ENCODE measurements around the gene INSM1.

The INSM1 gene

DNA sequence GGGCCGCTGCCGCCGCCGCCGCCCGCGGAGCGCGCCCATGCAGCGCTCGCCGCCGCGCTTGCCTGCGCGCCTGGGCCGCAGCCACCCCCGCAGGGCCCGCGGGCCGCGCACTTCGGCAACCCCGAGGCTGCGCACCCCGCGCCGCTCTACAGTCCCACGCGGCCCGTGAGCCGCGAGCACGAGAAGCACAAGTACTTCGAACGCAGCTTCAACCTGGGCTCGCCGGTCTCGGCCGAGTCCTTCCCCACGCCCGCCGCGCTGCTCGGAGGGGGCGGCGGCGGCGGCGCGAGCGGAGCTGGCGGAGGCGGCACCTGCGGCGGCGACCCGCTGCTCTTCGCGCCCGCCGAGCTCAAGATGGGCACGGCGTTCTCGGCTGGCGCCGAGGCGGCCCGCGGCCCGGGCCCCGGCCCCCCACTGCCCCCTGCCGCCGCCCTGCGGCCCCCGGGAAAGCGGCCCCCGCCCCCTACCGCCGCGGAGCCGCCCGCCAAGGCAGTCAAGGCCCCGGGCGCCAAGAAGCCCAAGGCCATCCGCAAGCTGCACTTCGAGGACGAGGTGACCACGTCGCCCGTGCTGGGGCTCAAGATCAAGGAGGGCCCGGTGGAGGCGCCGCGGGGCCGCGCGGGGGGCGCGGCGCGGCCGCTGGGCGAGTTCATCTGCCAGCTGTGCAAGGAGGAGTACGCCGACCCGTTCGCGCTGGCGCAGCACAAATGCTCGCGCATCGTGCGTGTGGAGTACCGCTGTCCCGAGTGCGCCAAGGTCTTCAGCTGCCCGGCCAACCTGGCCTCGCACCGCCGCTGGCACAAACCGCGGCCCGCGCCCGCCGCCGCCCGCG lies 730 bp downstream of the INSM1 start:
- Histone ChIP-seq H3K79me2 (ENCODE audit: control insufficient read depth, insufficient read depth, low read length, poor library complexity) (no peaks in the 10 kb centered on the region), H3K14ac (ENCODE audit: low read length) (no peak overlapping the region), H3K4me1 (ENCODE audit: control insufficient read depth in 1 of 2, insufficient read depth in 2 of 2, low read length in 2 of 2) (peaks cover 14 to 24% of the 10 kb centered on the region in 2 experiments), H3K9ac (ENCODE audit: low read length) (no peak overlapping the region), H2AK5ac (ENCODE audit: low read length) (no peak overlapping the region), H3K27ac (ENCODE audit: low read depth, low read length) (no peak overlapping the region), H2AFZ (ENCODE audit: insufficient read depth, low read length, poor library complexity) (peak overlapping the region; percentile 50), H2BK12ac (ENCODE audit: low read length) (no peak overlapping the region), H3K4me3 (ENCODE audit: low read depth, low read length) (peak overlapping the region; percentile 43), H3K4ac (ENCODE audit: low read depth, low read length) (no peak overlapping the region), H2BK5ac (ENCODE audit: low read depth, low read length, poor library complexity) (no peak overlapping the region), H4K8ac (ENCODE audit: low read depth, low read length) (no peak overlapping the region), H3K27me3 (ENCODE audit: insufficient read depth, low read length) (peaks cover 66% of the 10 kb centered on the region), H3K79me1 (ENCODE audit: low read length) (no peaks in the 10 kb centered on the region), H3K36me3 (ENCODE audit: control insufficient read depth in 1 of 2, insufficient read depth in 2 of 2, low read length in 2 of 2) (no peaks in the 10 kb centered on the region), H3K4me2 (ENCODE audit: low read length) (peak overlapping the region; percentile 94), H3K9me3 (ENCODE audit: insufficient read depth, low read depth, low read length) (peaks cover 5% of the 10 kb centered on the region), H3K23ac (ENCODE audit: low read length) (no peak overlapping the region), H3K18ac (ENCODE audit: low read length) (no peak overlapping the region), H2BK120ac (ENCODE audit: insufficient read depth, low read length, poor library complexity) (no peak overlapping the region), H4K12ac (ENCODE audit: low read depth, low read length) (no peak overlapping the region), H4K91ac (ENCODE audit: low read depth, low read length) (no peak overlapping the region)
- no peak for DNase-seq
- WGBS (ENCODE audit: extremely low coverage, insufficient coverage, insufficient read length) = no CpG with 5 or more reads among the region's 130 CpGs

GRCh38 chr20:20369250-20370093 lies 1.6 kb downstream of the INSM1 start:
- no peak overlapping the region for H4K12ac ChIP-seq (ENCODE audit: low read depth, low read length)
- peaks cover 2% of the 10 kb centered on the region for H3K9me3 ChIP-seq (ENCODE audit: insufficient read depth, low read depth, low read length)
- H3K18ac ChIP-seq (ENCODE audit: low read length) = no peak overlapping the region
- no peak overlapping the region for H2BK5ac ChIP-seq (ENCODE audit: low read depth, low read length, poor library complexity)
- peaks cover 58% of the 10 kb centered on the region for H3K27me3 ChIP-seq (ENCODE audit: insufficient read depth, low read length)
- H4K8ac ChIP-seq (ENCODE audit: low read depth, low read length) = no peak overlapping the region
- no peak overlapping the region for H2BK120ac ChIP-seq (ENCODE audit: insufficient read depth, low read length, poor library complexity)
- no peak overlapping the region for H4K91ac ChIP-seq (ENCODE audit: low read depth, low read length)
- H2BK12ac ChIP-seq (ENCODE audit: low read length) = no peak overlapping the region
- no peaks in the 10 kb centered on the region for H3K36me3 ChIP-seq (ENCODE audit: control insufficient read depth in 1 of 2, insufficient read depth in 2 of 2, low read length in 2 of 2)
- H3K27ac ChIP-seq (ENCODE audit: low read depth, low read length) = no peak overlapping the region
- H3K4me2 ChIP-seq (ENCODE audit: low read length) = peak overlapping the region; percentile 94
- no peak overlapping the region for H3K9ac ChIP-seq (ENCODE audit: low read length)
- H3K4ac ChIP-seq (ENCODE audit: low read depth, low read length) = no peak overlapping the region
- H3K4me3 ChIP-seq (ENCODE audit: low read depth, low read length) = no peak overlapping the region
- no peak overlapping the region for H3K23ac ChIP-seq (ENCODE audit: low read length)
- H3K4me1 ChIP-seq (ENCODE audit: control insufficient read depth in 1 of 2, insufficient read depth in 2 of 2, low read length in 2 of 2) = peaks cover 14 to 24% of the 10 kb centered on the region in 2 experiments
- no peaks in the 10 kb centered on the region for H3K79me2 ChIP-seq (ENCODE audit: control insufficient read depth, insufficient read depth, low read length, poor library complexity)
- H3K79me1 ChIP-seq (ENCODE audit: low read length) = no peaks in the 10 kb centered on the region
- no peak for DNase-seq
- H2AFZ ChIP-seq (ENCODE audit: insufficient read depth, low read length, poor library complexity) = no peak overlapping the region
- no peak overlapping the region for H2AK5ac ChIP-seq (ENCODE audit: low read length)
- no CpG with 5 or more reads among the region's 86 CpGs for WGBS (ENCODE audit: extremely low coverage, insufficient coverage, insufficient read length)
- H3K14ac ChIP-seq (ENCODE audit: low read length) = no peak overlapping the region

DNA sequence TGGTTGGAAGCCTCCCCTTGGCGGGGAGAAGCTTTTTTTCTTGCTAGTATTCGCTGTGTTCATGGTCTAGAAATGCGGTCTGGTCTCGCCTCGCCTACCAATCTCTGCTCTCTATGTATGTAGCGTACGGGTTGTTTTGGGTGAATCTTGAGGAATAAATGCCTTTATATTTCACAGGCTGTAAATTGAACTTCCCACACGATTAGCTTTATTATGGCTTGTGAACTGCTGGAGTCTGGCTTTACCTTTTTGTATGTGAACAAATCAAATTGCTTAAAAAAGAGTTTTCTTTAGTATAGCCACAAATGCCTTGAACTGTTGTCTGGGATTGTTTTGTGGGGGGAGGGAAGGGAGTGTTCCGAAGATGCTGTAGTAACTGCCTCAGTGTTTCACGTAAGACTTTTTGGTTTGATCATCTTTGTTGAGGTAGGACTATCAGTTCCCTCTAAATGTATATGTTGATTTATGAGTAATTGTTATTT lies 2.2 kb downstream of the INSM1 start:
- H3K27ac ChIP-seq (ENCODE audit: low read depth, low read length) = no peak overlapping the region
- no peak overlapping the region for H2AK5ac ChIP-seq (ENCODE audit: low read length)
- no peak overlapping the region for H2BK5ac ChIP-seq (ENCODE audit: low read depth, low read length, poor library complexity)
- peaks cover 14 to 24% of the 10 kb centered on the region in 2 experiments for H3K4me1 ChIP-seq (ENCODE audit: control insufficient read depth in 1 of 2, insufficient read depth in 2 of 2, low read length in 2 of 2)
- H3K9ac ChIP-seq (ENCODE audit: low read length) = no peak overlapping the region
- no peaks in the 10 kb centered on the region for H3K79me2 ChIP-seq (ENCODE audit: control insufficient read depth, insufficient read depth, low read length, poor library complexity)
- peak overlapping the region; percentile 94 for H3K4me2 ChIP-seq (ENCODE audit: low read length)
- peak; percentile 13 to 23 for DNase-seq
- no peaks in the 10 kb centered on the region for H3K36me3 ChIP-seq (ENCODE audit: control insufficient read depth in 1 of 2, insufficient read depth in 2 of 2, low read length in 2 of 2)
- H3K27me3 ChIP-seq (ENCODE audit: insufficient read depth, low read length) = peaks cover 51% of the 10 kb centered on the region
- no peak overlapping the region for H3K14ac ChIP-seq (ENCODE audit: low read length)
- no peak overlapping the region for H3K4ac ChIP-seq (ENCODE audit: low read depth, low read length)
- WGBS (ENCODE audit: extremely low coverage, insufficient coverage, insufficient read length) = no CpG with 5 or more reads among the region's 10 CpGs
- H3K18ac ChIP-seq (ENCODE audit: low read length) = no peak overlapping the region
- no peak overlapping the region for H2BK12ac ChIP-seq (ENCODE audit: low read length)
- H3K4me3 ChIP-seq (ENCODE audit: low read depth, low read length) = no peak overlapping the region
- no peaks in the 10 kb centered on the region for H3K79me1 ChIP-seq (ENCODE audit: low read length)
- H2BK120ac ChIP-seq (ENCODE audit: insufficient read depth, low read length, poor library complexity) = no peak overlapping the region
- no peak overlapping the region for H2AFZ ChIP-seq (ENCODE audit: insufficient read depth, low read length, poor library complexity)
- peaks cover 2% of the 10 kb centered on the region for H3K9me3 ChIP-seq (ENCODE audit: insufficient read depth, low read depth, low read length)
- H4K8ac ChIP-seq (ENCODE audit: low read depth, low read length) = no peak overlapping the region
- no peak overlapping the region for H3K23ac ChIP-seq (ENCODE audit: low read length)
- no peak overlapping the region for H4K12ac ChIP-seq (ENCODE audit: low read depth, low read length)
- no peak overlapping the region for H4K91ac ChIP-seq (ENCODE audit: low read depth, low read length)

DNA sequence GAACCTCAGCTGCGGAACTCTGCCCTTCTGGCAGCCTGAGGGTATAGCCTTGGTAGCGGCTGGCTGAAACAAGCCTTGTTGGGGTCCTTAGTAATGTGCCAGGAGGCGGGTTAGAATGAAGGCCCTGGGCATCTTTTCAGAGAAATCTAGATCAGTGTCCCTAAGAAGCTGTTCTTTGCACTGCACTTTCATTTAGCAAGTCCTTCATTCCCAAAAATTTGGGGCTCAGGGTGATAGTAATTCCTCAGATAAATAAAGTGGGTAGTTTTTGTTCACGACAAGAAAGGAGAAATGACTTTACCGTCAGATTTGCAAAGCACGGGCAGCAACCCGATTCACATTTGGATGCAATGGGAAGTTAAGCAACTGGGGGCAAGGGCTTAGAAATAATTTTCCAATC lies 3.2 kb downstream of the INSM1 start:
- H3K4me1 ChIP-seq (ENCODE audit: control insufficient read depth in 1 of 2, insufficient read depth in 2 of 2, low read length in 2 of 2) = peaks cover 14 to 22% of the 10 kb centered on the region in 2 experiments
- no peak overlapping the region for H2AK5ac ChIP-seq (ENCODE audit: low read length)
- no peak overlapping the region for H3K18ac ChIP-seq (ENCODE audit: low read length)
- H3K9ac ChIP-seq (ENCODE audit: low read length) = no peak overlapping the region
- H2BK120ac ChIP-seq (ENCODE audit: insufficient read depth, low read length, poor library complexity) = no peak overlapping the region
- H3K27me3 ChIP-seq (ENCODE audit: insufficient read depth, low read length) = peaks cover 44% of the 10 kb centered on the region
- peaks cover 2% of the 10 kb centered on the region for H3K9me3 ChIP-seq (ENCODE audit: insufficient read depth, low read depth, low read length)
- no peak overlapping the region for H3K4me3 ChIP-seq (ENCODE audit: low read depth, low read length)
- no peak overlapping the region for H4K91ac ChIP-seq (ENCODE audit: low read depth, low read length)
- H3K4ac ChIP-seq (ENCODE audit: low read depth, low read length) = no peak overlapping the region
- no peak overlapping the region for H3K4me2 ChIP-seq (ENCODE audit: low read length)
- H3K27ac ChIP-seq (ENCODE audit: low read depth, low read length) = no peak overlapping the region
- no peak overlapping the region for H2BK5ac ChIP-seq (ENCODE audit: low read depth, low read length, poor library complexity)
- H4K12ac ChIP-seq (ENCODE audit: low read depth, low read length) = no peak overlapping the region
- no peak for DNase-seq
- no peaks in the 10 kb centered on the region for H3K79me2 ChIP-seq (ENCODE audit: control insufficient read depth, insufficient read depth, low read length, poor library complexity)
- H4K8ac ChIP-seq (ENCODE audit: low read depth, low read length) = no peak overlapping the region
- WGBS (ENCODE audit: extremely low coverage, insufficient coverage, insufficient read length) = no CpG with 5 or more reads among the region's 7 CpGs
- no peaks in the 10 kb centered on the region for H3K79me1 ChIP-seq (ENCODE audit: low read length)
- no peak overlapping the region for H3K14ac ChIP-seq (ENCODE audit: low read length)
- no peak overlapping the region for H3K23ac ChIP-seq (ENCODE audit: low read length)
- H3K36me3 ChIP-seq (ENCODE audit: control insufficient read depth in 1 of 2, insufficient read depth in 2 of 2, low read length in 2 of 2) = no peaks in the 10 kb centered on the region
- no peak overlapping the region for H2AFZ ChIP-seq (ENCODE audit: insufficient read depth, low read length, poor library complexity)
- no peak overlapping the region for H2BK12ac ChIP-seq (ENCODE audit: low read length)
